Prostate gland (tissue), 2 donors: ENCODE measurements around the gene BICDL1. TPM values are rescaled to one million over a fixed set of nuclear protein-coding genes. Genes with fewer than 3 reads are reported as not detected.

Experiments used
- DNase-seq: peaks from one replicate; pipeline ENCODE4 v3.0.0-alpha.2; 2019; ENCODE audit warnings: low spot score
- H3K27ac ChIP-seq, 2 donors: fragments of 200-600 bp; sonication (generic); 2 replicates each; pipeline ENCODE4 v1.5.1; 2017 to 2019
- H3K27me3 ChIP-seq: fragments of 200-600 bp; sonication (generic); replicated peaks from 2 replicates; pipeline ENCODE4 v1.5.1; 2019; ENCODE audit not compliant: insufficient read depth
- H3K36me3 ChIP-seq, 2 donors: fragments of 200-600 bp; sonication (generic); 1 replicate in 1 of 2; 2 replicates in 1 of 2; pipeline versions ENCODE4 v1.5.1 to v1.8.1; 2017 to 2019
- H3K4me1 ChIP-seq: fragments of 200-600 bp; sonication (generic); replicated peaks from 2 replicates; pipeline ENCODE4 v1.5.1; 2019
- H3K4me3 ChIP-seq, 2 donors: fragments of 200-600 bp; sonication (generic); 2 replicates each; pipeline ENCODE4 v1.5.1; 2017 to 2019
- H3K9me3 ChIP-seq: fragments of 200-600 bp; sonication (generic); 2 replicates; pipeline ENCODE4 v1.5.1; 2017
- CTCF ChIP-seq, 4 experiments: fragments of 200-600 bp in 2 of 4; fragments of 450-650 bp in 2 of 4; sonication (generic) in 2 of 4; IDR thresholded peaks; 1 replicate in 3 of 4; 2 replicates in 1 of 4; pipeline ENCODE4 v1.5.1; 2016 to 2019; ENCODE audit warnings: antibody characterized with exemption in 4 of 4, mild to moderate bottlenecking in 2 of 4, moderate library complexity in 2 of 4
- POLR2A ChIP-seq: fragments of 450-650 bp; IDR thresholded peaks from one replicate; pipeline ENCODE4 v1.6.1; 2016; ENCODE audit warnings: antibody characterized with exemption, mild to moderate bottlenecking
- POLR2AphosphoS5 ChIP-seq: sonication (generic); formaldehyde crosslinking; IDR thresholded peaks from one replicate; pipeline ENCODE4 v1.6.1; 2017; ENCODE audit warnings: antibody characterized with exemption
- WGBS: methylation state at CpG from one replicate; pipeline ENCODE4 v1.1.5; 2018; 5-methylcytosine and 5-hydroxymethylcytosine counted together
- intact Hi-C: fragments of 100-400 bp; cut with DNase I; formaldehyde crosslinking; loops from one replicate; pipeline ENCODE4 v1.14.2; 2022
- total RNA-seq, 2 donors: library from RNA; depleted of rRNA; stranded (reverse); fragments of >200 nt; gene quantifications; one replicate each; pipeline ENCODE4 v1.1.0, GENCODE V29; 2016

Gene BICDL1
- total RNA-seq, 2 donors from 2014 or later: 8.6 to 34.0 TPM

DNA sequence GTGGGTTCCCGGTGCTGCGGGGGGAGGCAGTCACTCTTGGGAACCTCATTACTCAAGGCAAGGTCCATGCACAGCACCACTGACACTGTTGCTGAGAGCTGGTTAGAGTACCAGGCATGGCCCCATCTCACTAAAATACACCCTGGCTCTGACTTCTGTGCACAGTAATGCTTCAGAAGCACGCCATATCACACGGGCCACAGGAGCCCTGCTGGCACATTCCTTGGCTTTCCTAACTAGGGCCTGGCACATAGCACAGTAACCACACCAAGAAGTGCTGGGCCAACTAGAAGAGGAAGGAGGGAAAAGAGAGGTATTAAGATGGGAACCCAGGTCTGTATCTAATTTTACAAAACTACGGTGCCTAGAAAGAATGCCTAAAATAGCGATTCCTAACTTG, 141.0 kb downstream of the BICDL1 start:
- Histone ChIP-seq H3K27me3 (no peaks in the 10 kb centered on the region), H3K27ac (no peak overlapping the region), H3K9me3 (no peaks in the 10 kb centered on the region), H3K4me3 (no peak overlapping the region), H3K36me3 (peaks cover 19 to 62% of the 10 kb centered on the region in 2 donors), H3K4me1 (no peaks in the 10 kb centered on the region)
- TF ChIP-seq POLR2A (no peak), CTCF (IDR thresholded peaks at IDR 0.05) (no peak), POLR2AphosphoS5 (no peak)
- 94% methylated on average over 6 of the region's 6 CpGs for WGBS
- DNase-seq: no peak
- intact Hi-C loops: no loop called here

- 95% methylated on average over 15 of the region's 15 CpGs for WGBS
Observed at GRCh38 chr12:120131116-120131515, 142.1 kb downstream of the BICDL1 start.

GRCh38 chr12:120132054-120132836, 143.2 kb downstream of the BICDL1 start:
- WGBS: 72% methylated on average over 9 of the region's 9 CpGs

More at GRCh38 chr12:120131116-120131515, 142.1 kb downstream of the BICDL1 start:
- no peak for TF ChIP-seq CTCF (IDR thresholded peaks at IDR 0.05)
- Histone ChIP-seq H3K9me3 (no peaks in the 10 kb centered on the region), H3K4me1 (no peaks in the 10 kb centered on the region), H3K36me3 (peaks cover 19 to 62% of the 10 kb centered on the region in 2 donors), H3K27ac (no peak overlapping the region), H3K4me3 (no peak overlapping the region), H3K27me3 (no peaks in the 10 kb centered on the region)
- no peak for DNase-seq
- intact Hi-C loops: no loop called here

DNA sequence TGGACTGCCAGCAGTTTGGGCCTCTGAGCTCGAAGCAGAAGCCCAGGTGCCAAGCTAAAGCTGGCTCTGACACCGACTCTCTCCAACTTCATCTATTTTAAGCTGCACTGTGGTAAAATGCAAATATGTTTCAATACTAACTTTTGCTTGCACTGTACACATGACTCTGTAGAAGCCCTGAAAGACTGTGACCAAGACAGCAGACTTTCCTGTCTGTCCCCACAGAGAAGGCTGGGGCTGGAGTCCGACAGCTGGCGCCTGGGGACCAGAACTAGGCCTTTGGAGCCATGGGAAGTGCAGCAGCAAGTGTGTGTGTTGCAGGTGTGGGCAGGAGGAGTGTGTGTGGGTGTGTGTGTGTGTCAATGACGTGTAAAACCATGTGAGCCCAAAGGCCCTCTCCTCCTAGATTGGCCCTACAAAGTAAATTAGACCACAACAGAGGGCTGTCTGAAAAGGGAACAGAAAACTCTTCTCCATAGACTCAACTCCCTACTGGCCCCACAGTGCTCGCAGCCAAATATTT, 143.9 kb downstream of the BICDL1 start:
- no peaks in the 10 kb centered on the region for H3K27me3 ChIP-seq

More at GRCh38 chr12:120132054-120132836, 143.2 kb downstream of the BICDL1 start:
- H3K27me3 ChIP-seq: no peaks in the 10 kb centered on the region
- no peak for DNase-seq
- TF ChIP-seq POLR2A (no peak), POLR2AphosphoS5 (no peak), CTCF (IDR thresholded peaks at IDR 0.05) (no peak)
- H3K4me3 ChIP-seq: no peak overlapping the region
- H3K27ac ChIP-seq: no peak overlapping the region
- intact Hi-C loops: no loop called here
- H3K4me1 ChIP-seq: no peaks in the 10 kb centered on the region
- H3K9me3 ChIP-seq: no peaks in the 10 kb centered on the region
- peaks cover 24 to 70% of the 10 kb centered on the region in 2 donors for H3K36me3 ChIP-seq

More for the DNA sequence above, 143.9 kb downstream of the BICDL1 start:
- TF ChIP-seq POLR2AphosphoS5 (no peak), POLR2A (no peak), CTCF (IDR thresholded peaks at IDR 0.05) (no peak)
- intact Hi-C loops: no loop called here
- WGBS: 89% methylated on average over 6 of the region's 6 CpGs
- Histone ChIP-seq H3K4me1 (no peaks in the 10 kb centered on the region), H3K36me3 (peaks cover 25 to 77% of the 10 kb centered on the region in 2 donors), H3K4me3 (no peak overlapping the region), H3K9me3 (no peaks in the 10 kb centered on the region), H3K27ac (no peak overlapping the region)
- no peak for DNase-seq
